Smooth muscle cell (in vitro differentiated cells): ENCODE data around the gene SLC8A1. TPM values are rescaled to one million over a fixed set of nuclear protein-coding genes. Genes with fewer than 3 reads are reported as not detected.

Experiments used
- DNase-seq: peaks from one replicate; lab custom pipeline; 2025; ENCODE audit not compliant: unreplicated experiment; lab: John Stamatoyannopoulos, UW
- H2AFZ ChIP-seq: fragments of 200-600 bp; sonication (generic); 2 replicates; pipeline ENCODE4 v1.6.0; 2016; ENCODE audit warnings: antibody characterized with exemption, low read depth, mild to moderate bottlenecking
- H3F3A ChIP-seq: fragments of 200-600 bp; sonication (generic); 2 replicates; pipeline ENCODE4 v1.6.0; 2017; ENCODE audit warnings: antibody characterized with exemption, low read depth
- H3K27ac ChIP-seq: fragments of 200-600 bp; sonication (generic); 2 replicates; pipeline ENCODE4 v1.5.1; 2016; ENCODE audit warnings: low read depth, mild to moderate bottlenecking
- H3K27me3 ChIP-seq: fragments of 200-600 bp; sonication (generic); 2 replicates; pipeline ENCODE4 v1.6.1; 2016; ENCODE audit warnings: low read depth, mild to moderate bottlenecking
- H3K36me3 ChIP-seq: fragments of 200-600 bp; sonication (generic); 2 replicates; pipeline ENCODE4 v1.5.1; 2016; ENCODE audit warnings: low read depth
- H3K4me1 ChIP-seq: fragments of 200-600 bp; sonication (generic); 2 replicates; pipeline ENCODE4 v1.5.1; 2016; ENCODE audit warnings: low read depth
- H3K4me2 ChIP-seq: fragments of 200-600 bp; sonication (generic); 2 replicates; pipeline ENCODE4 v1.6.0; 2016; ENCODE audit warnings: mild to moderate bottlenecking
- H3K4me3 ChIP-seq: fragments of 200-600 bp; sonication (generic); 2 replicates; pipeline ENCODE4 v1.5.1; 2016; ENCODE audit warnings: mild to moderate bottlenecking
- H3K79me2 ChIP-seq: fragments of 200-600 bp; sonication (generic); 2 replicates; pipeline ENCODE4 v1.6.0; 2016; ENCODE audit warnings: low read depth, mild to moderate bottlenecking
- H3K9ac ChIP-seq: fragments of 200-600 bp; sonication (generic); 2 replicates; pipeline ENCODE4 v1.6.0; 2016; ENCODE audit warnings: low read depth
- H3K9me3 ChIP-seq: fragments of 200-600 bp; sonication (generic); replicated peaks from 2 replicates; pipeline ENCODE4 v1.5.1; 2016; ENCODE audit warnings: low read depth
- H4K20me1 ChIP-seq: fragments of 200-600 bp; sonication (generic); 2 replicates; pipeline ENCODE4 v1.6.0; 2016; ENCODE audit warnings: low read depth
- CTCF ChIP-seq: fragments of 200-600 bp; sonication (generic); IDR thresholded peaks from 2 replicates; pipeline ENCODE4 v1.5.1; 2017; ENCODE audit warnings: borderline replicate concordance, mild to moderate bottlenecking, antibody characterized with exemption; ENCODE audit not compliant: insufficient read depth, poor library complexity, severe bottlenecking
- WGBS: methylation state at CpG from one replicate; pipeline ENCODE4 v1.1.7; 2016; ENCODE audit warnings: low lambda C conversion rate; 5-methylcytosine and 5-hydroxymethylcytosine counted together
- polyA plus RNA-seq: library from polyadenylated mRNA; unstranded; fragments of >200 nt; fragmentation: Nextera tagmentation; extraction: Ambion mirVana; gene quantifications from 2 replicates; pipeline ENCODE4 v1.2.1, GENCODE V29; 2016
- total RNA-seq: library from RNA; depleted of rRNA; stranded (reverse); fragments of >200 nt; gene quantifications from 2 replicates; pipeline ENCODE4 v1.2.3, GENCODE V29; 2014

SLC8A1 gene
- total and polyA plus RNA-seq, 2 experiments from 2014 or later = 1.1 to 5.3 TPM

DNA sequence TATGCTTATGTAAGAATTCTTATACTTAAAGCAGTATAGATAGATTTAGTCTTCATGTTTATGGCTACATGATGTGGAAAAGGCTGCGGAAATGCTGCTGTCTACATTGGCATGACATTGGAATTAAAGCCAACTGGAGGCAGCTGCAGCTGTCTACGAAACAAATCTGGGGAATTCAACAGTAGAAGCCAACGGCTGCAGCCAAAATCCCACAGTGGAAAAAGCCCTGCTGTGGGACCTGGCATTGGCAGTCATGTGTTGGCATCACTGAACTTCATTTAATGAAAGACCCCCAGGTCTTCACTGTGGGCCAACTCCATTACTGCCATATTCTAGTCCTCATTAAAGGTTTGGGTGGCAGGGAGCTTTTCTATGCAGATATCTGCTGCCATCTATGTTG is 223.6 kb downstream of the SLC8A1 start:
- no peaks in the 10 kb centered on the region for H4K20me1 ChIP-seq
- TF ChIP-seq CTCF = no peak
- no peaks in the 10 kb centered on the region for H3K36me3 ChIP-seq
- H3K27ac ChIP-seq = no peak overlapping the region
- H3K4me2 ChIP-seq = no peak overlapping the region
- no peak overlapping the region for H2AFZ ChIP-seq
- no peaks in the 10 kb centered on the region for H3F3A ChIP-seq
- H3K4me1 ChIP-seq = peaks cover 8% of the 10 kb centered on the region
- H3K4me3 ChIP-seq = no peak overlapping the region
- DNase-seq = no peak
- H3K9ac ChIP-seq = no peak overlapping the region
- WGBS = 95% methylated on average over 3 of the region's 3 CpGs
- no peaks in the 10 kb centered on the region for H3K27me3 ChIP-seq
- H3K9me3 ChIP-seq = no peaks in the 10 kb centered on the region
- H3K79me2 ChIP-seq = no peaks in the 10 kb centered on the region

GRCh38 chr2:40227210-40227609 is 224.7 kb downstream of the SLC8A1 start:
- no peaks in the 10 kb centered on the region for H4K20me1 ChIP-seq
- H3K27me3 ChIP-seq = no peaks in the 10 kb centered on the region
- H3K79me2 ChIP-seq = no peaks in the 10 kb centered on the region
- 71% methylated on average over 4 of the region's 4 CpGs for WGBS
- no peak for TF ChIP-seq CTCF
- DNase-seq = no peak
- no peaks in the 10 kb centered on the region for H3F3A ChIP-seq
- no peak overlapping the region for H3K27ac ChIP-seq
- H3K9ac ChIP-seq = no peak overlapping the region
- H3K36me3 ChIP-seq = no peaks in the 10 kb centered on the region
- no peak overlapping the region for H2AFZ ChIP-seq
- H3K4me2 ChIP-seq = no peak overlapping the region
- no peak overlapping the region for H3K4me3 ChIP-seq
- peaks cover 8% of the 10 kb centered on the region for H3K4me1 ChIP-seq
- H3K9me3 ChIP-seq = no peaks in the 10 kb centered on the region

GRCh38 chr2:40226637-40227036 is 225.3 kb downstream of the SLC8A1 start:
- DNase-seq = no peak
- H4K20me1 ChIP-seq = no peaks in the 10 kb centered on the region
- no peak overlapping the region for H2AFZ ChIP-seq
- no peak overlapping the region for H3K4me3 ChIP-seq
- no peak overlapping the region for H3K27ac ChIP-seq
- no peak overlapping the region for H3K9ac ChIP-seq
- no peaks in the 10 kb centered on the region for H3K79me2 ChIP-seq
- H3K36me3 ChIP-seq = no peaks in the 10 kb centered on the region
- H3K9me3 ChIP-seq = no peaks in the 10 kb centered on the region
- H3F3A ChIP-seq = no peaks in the 10 kb centered on the region
- no peaks in the 10 kb centered on the region for H3K27me3 ChIP-seq
- H3K4me2 ChIP-seq = no peak overlapping the region
- H3K4me1 ChIP-seq = peaks cover 8% of the 10 kb centered on the region
- TF ChIP-seq CTCF = no peak

- no peak overlapping the region for H3K4me3 ChIP-seq
- TF ChIP-seq CTCF = no peak
- 18% methylated on average over 2 of the region's 2 CpGs for WGBS
- no peaks in the 10 kb centered on the region for H4K20me1 ChIP-seq
- no peak overlapping the region for H3K9ac ChIP-seq
- H3K4me1 ChIP-seq = peaks cover 8% of the 10 kb centered on the region
- no peak overlapping the region for H3K27ac ChIP-seq
- no peak overlapping the region for H3K4me2 ChIP-seq
- no peaks in the 10 kb centered on the region for H3K36me3 ChIP-seq
- DNase-seq = no peak
- H3K79me2 ChIP-seq = no peaks in the 10 kb centered on the region
- no peaks in the 10 kb centered on the region for H3F3A ChIP-seq
- H3K27me3 ChIP-seq = no peaks in the 10 kb centered on the region
- no peaks in the 10 kb centered on the region for H3K9me3 ChIP-seq
- H2AFZ ChIP-seq = no peak overlapping the region
Observed at GRCh38 chr2:40225670-40226210, 226.2 kb downstream of the SLC8A1 start.
